ENCODE data around the gene DLEC1. TPM values are rescaled to one million over a fixed set of nuclear protein-coding genes. Genes with fewer than 3 reads are reported as not detected.

The DLEC1 gene
- total and polyA plus RNA-seq, 9 of the 15 experiments (the other 6 are each of a cell fraction or from before 2014, with no cell fraction given), result 0.07 to 0.08 TPM; not detected in 7

DNA sequence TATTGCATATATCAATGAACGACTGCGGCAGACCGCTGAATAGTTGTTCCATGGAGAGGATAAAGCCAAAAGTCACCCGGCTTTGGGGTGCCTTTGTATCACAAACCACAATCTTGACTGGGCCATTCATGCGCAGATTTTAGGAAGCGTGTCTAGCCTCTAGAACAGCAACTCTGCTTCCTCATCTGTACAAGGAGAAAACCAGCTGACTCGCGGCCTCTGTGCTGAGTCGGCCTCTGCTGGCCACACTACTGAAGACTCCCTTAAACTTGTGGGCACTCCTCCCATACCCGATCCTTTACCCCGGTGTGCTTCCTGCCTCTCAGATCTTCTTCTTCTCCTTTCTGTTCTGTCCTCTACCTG, 872 bp downstream of the DLEC1 start (continued):
- TF ChIP-seq, protein P1, sequence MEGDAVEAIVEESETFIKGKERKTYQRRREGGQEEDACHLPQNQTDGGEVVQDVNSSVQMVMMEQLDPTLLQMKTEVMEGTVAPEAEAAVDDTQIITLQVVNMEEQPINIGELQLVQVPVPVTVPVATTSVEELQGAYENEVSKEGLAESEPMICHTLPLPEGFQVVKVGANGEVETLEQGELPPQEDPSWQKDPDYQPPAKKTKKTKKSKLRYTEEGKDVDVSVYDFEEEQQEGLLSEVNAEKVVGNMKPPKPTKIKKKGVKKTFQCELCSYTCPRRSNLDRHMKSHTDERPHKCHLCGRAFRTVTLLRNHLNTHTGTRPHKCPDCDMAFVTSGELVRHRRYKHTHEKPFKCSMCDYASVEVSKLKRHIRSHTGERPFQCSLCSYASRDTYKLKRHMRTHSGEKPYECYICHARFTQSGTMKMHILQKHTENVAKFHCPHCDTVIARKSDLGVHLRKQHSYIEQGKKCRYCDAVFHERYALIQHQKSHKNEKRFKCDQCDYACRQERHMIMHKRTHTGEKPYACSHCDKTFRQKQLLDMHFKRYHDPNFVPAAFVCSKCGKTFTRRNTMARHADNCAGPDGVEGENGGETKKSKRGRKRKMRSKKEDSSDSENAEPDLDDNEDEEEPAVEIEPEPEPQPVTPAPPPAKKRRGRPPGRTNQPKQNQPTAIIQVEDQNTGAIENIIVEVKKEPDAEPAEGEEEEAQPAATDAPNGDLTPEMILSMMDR (IDR thresholded peaks at IDR 0.05 in 2 of 3, conservative IDR thresholded peaks at IDR 0.05 in 1 of 3; ENCODE audit: insufficient read depth in 2 of 3, low read depth in 1 of 3, low read length in 3 of 3), result peak; percentile 57 to 73 (median 60)
- no peak for TF ChIP-seq RB1 (IDR thresholded peaks at IDR 0.05; ENCODE audit: low read depth)
- TF ChIP-seq ADNP (tag; IDR thresholded peaks at IDR 0.05), result no peak
- TF ChIP-seq XRCC3 (IDR thresholded peaks at IDR 0.05), result no peak
- TF ChIP-seq ZNF76 (CRISPR knock-in tag; IDR thresholded peaks at IDR 0.05; ENCODE audit: borderline replicate concordance), result no peak
- no peak for TF ChIP-seq KDM4B (IDR thresholded peaks at IDR 0.05; ENCODE audit: borderline replicate concordance in 2 of 2, low read depth in 1 of 2)
- peak in 1 of 2 experiments; percentile 65; a peak in 2 of 4 replicates for TF ChIP-seq RCOR1 (IDR thresholded peaks at IDR 0.05; ENCODE audit: borderline replicate concordance in 1 of 2, low read depth in 2 of 2, low read length in 2 of 2)
- TF ChIP-seq TFE3 (CRISPR knock-in tag; IDR thresholded peaks at IDR 0.05), result no peak
- no peak for TF ChIP-seq ZKSCAN3 (CRISPR knock-in tag; IDR thresholded peaks at IDR 0.05)
- no peak for TF ChIP-seq TEAD4 (IDR thresholded peaks at IDR 0.05; ENCODE audit: low read length)
- TF ChIP-seq TEAD4 (CRISPR knock-in tag; IDR thresholded peaks at IDR 0.05; ENCODE audit: borderline replicate concordance), result no peak
- TF ChIP-seq RBBP5 (IDR thresholded peaks at IDR 0.05; ENCODE audit: borderline replicate concordance, insufficient read depth, low read length, poor library complexity, severe bottlenecking), result no peak
- no peak for TF ChIP-seq CREB3 (tag; conservative IDR thresholded peaks at IDR 0.05; ENCODE audit: low read depth)
- no peak for TF ChIP-seq SNIP1 (IDR thresholded peaks at IDR 0.05; ENCODE audit: low read depth)
- no peak for TF ChIP-seq TOE1 (IDR thresholded peaks at IDR 0.05; ENCODE audit: borderline replicate concordance)
- TF ChIP-seq TOE1 (CRISPR knock-in tag; IDR thresholded peaks at IDR 0.05; ENCODE audit: borderline replicate concordance, low read depth), result no peak
- no peak for TF ChIP-seq SP1 (CRISPR knock-in tag; IDR thresholded peaks at IDR 0.05)
- TF ChIP-seq, protein P2, sequence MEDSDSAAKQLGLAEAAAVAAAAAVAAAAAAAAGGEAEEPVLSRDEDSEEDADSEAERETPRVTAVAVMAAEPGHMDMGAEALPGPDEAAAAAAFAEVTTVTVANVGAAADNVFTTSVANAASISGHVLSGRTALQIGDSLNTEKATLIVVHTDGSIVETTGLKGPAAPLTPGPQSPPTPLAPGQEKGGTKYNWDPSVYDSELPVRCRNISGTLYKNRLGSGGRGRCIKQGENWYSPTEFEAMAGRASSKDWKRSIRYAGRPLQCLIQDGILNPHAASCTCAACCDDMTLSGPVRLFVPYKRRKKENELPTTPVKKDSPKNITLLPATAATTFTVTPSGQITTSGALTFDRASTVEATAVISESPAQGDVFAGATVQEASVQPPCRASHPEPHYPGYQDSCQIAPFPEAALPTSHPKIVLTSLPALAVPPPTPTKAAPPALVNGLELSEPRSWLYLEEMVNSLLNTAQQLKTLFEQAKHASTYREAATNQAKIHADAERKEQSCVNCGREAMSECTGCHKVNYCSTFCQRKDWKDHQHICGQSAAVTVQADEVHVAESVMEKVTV (CRISPR knock-in tag; IDR thresholded peaks at IDR 0.05), result 0 out of 2 replicates have a peak, but pooled peaks have one; percentile 35
- no peak for TF ChIP-seq MXI1 (IDR thresholded peaks at IDR 0.05; ENCODE audit: low read depth, low read length)
- TF ChIP-seq ZNF184 (CRISPR knock-in tag; IDR thresholded peaks at IDR 0.05), result no peak
